Measurements from ENCODE around the gene CAPN8. TPM values are rescaled to one million over a fixed set of nuclear protein-coding genes. Genes with fewer than 3 reads are reported as not detected.

Gene CAPN8
- total and polyA plus RNA-seq, 2 experiments from 2014 or later = 0.15 TPM; not detected in 1

DNA sequence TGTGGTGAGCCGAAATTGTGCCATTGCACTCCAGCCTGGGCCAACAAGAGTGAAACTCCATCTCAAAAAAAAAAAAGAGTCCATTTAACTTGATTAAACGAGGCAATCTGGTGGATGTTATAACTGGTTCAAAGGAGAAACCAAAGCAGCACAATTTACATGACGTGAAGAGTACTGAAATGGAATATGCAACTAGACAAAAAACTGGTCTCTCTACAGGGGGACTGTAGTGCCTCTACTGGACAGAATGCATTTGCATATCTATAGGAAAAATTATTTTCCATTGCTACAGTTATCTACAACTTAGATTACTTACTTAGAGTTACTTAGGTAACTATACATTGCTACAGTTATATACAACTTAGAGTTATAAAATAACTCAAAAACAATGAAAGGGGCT is 44.1 kb upstream of the CAPN8 start:
- Histone ChIP-seq H3K27me3 (no peaks in the 10 kb centered on the region), H3K4me1 (ENCODE audit: low read depth) (peaks cover 32% of the 10 kb centered on the region), H3K4me3 (no peak overlapping the region), H3K27ac (no peak overlapping the region), H3K36me3 (no peaks in the 10 kb centered on the region), H3K9me3 (ENCODE audit: low read depth) (no peaks in the 10 kb centered on the region)
- TF ChIP-seq, protein P1, sequence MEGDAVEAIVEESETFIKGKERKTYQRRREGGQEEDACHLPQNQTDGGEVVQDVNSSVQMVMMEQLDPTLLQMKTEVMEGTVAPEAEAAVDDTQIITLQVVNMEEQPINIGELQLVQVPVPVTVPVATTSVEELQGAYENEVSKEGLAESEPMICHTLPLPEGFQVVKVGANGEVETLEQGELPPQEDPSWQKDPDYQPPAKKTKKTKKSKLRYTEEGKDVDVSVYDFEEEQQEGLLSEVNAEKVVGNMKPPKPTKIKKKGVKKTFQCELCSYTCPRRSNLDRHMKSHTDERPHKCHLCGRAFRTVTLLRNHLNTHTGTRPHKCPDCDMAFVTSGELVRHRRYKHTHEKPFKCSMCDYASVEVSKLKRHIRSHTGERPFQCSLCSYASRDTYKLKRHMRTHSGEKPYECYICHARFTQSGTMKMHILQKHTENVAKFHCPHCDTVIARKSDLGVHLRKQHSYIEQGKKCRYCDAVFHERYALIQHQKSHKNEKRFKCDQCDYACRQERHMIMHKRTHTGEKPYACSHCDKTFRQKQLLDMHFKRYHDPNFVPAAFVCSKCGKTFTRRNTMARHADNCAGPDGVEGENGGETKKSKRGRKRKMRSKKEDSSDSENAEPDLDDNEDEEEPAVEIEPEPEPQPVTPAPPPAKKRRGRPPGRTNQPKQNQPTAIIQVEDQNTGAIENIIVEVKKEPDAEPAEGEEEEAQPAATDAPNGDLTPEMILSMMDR (IDR thresholded peaks at IDR 0.05; ENCODE audit: low read depth, low read length) = peak; percentile 56
- peak in 1 of 2 donors; percentile 62 for DNase-seq (ENCODE audit: low read depth in 1 of 2, low spot score in 1 of 2)

DNA sequence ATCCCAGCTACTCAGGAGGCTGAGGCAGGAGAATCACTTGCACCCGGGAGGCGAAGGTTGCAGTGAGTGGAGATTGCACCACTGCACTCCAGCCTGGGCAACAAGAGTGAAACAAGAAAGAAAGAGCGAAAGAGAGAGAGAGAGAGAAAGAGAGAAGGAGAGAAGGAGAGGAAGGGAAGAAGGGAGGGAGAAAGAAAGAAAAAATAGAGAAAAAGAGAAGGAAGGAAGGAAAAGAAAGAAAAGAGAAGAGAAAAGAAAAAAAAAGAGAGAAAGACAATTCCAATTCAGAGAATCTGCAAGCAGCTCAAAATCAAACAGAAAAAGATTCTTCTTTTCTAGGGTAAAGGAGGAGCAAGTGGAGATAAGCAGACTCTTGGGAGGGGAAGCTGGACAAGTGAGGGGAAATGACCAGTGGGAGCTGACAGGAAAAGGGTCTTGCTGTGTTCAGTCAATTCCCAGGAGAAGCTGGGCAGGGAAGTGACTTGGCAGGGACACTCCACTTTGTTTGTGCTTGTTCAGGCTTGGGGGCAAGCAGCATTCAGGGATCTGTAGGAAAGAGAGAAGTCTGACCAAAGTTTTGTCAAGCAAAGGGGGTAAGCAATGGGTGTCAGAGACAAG is 43.3 kb upstream of the CAPN8 start:
- DNase-seq (ENCODE audit: low read depth in 1 of 2, low spot score in 1 of 2) = no peak
- TF ChIP-seq, protein P1 (IDR thresholded peaks at IDR 0.05; ENCODE audit: low read depth, low read length) = no peak
- Histone ChIP-seq H3K9me3 (ENCODE audit: low read depth) (no peaks in the 10 kb centered on the region), H3K36me3 (no peaks in the 10 kb centered on the region), H3K4me3 (no peak overlapping the region), H3K27ac (no peak overlapping the region), H3K27me3 (no peaks in the 10 kb centered on the region), H3K4me1 (ENCODE audit: low read depth) (peaks cover 31% of the 10 kb centered on the region)

DNA sequence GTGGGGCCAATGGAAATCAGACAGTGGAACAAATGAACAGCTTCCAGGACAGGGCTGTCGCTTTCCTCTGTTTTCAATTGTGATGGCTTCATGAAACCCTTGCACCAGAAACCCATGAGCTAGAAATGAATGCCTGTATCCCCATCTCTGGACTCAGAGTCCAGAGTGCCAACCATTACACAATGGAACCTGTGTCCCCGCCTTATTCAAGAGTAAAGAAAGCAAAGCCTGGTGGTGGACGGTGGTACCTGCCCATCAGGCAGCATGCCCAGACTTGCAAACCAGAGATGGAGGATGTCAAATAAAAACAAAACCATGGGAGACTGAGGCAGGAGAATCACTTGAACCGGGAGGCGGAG is 42.5 kb upstream of the CAPN8 start:
- no peak for DNase-seq (ENCODE audit: low read depth in 1 of 2, low spot score in 1 of 2)
- peaks cover 25% of the 10 kb centered on the region for H3K4me1 ChIP-seq (ENCODE audit: low read depth)
- no peaks in the 10 kb centered on the region for H3K27me3 ChIP-seq
- no peaks in the 10 kb centered on the region for H3K9me3 ChIP-seq (ENCODE audit: low read depth)
- no peaks in the 10 kb centered on the region for H3K36me3 ChIP-seq
- no peak overlapping the region for H3K4me3 ChIP-seq
- H3K27ac ChIP-seq = no peak overlapping the region
- TF ChIP-seq, protein P1 (IDR thresholded peaks at IDR 0.05; ENCODE audit: low read depth, low read length) = peak; percentile 17

DNA sequence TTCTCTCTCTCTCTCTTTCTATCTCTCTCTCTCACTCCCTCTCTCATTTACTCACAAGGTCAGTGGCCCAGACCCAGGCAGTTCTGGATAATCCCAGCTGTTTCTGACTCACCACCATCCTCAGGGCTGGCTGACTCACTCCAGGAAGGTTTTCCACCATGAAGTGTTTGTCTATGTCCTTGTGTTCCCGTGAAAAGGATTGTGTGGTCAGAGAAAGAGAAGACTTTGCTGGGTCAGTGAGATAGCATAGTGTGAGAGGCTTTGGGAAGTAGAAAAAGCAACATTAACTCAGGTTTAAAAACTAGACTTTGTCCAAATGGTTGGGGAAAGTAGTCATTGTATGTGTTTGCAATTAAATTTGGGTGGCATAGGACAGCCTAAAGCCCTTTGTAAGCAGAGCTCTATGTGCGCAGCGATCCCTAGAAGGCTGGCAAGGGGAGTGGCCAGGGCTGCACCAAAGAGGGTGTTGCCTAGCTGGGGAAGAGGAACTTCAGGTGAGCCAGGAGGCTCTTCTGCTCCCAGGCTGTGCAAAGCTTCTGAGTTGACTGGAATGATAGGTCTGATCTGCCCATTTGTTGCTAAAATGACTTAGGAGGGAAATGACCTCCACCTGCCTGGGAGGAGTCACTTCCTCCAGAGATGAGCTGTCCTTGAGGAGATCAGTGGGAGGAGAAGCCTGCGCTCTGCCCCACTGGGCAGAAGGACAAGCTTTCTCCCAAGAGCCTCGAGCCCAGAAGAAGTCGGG is 41.9 kb upstream of the CAPN8 start:
- DNase-seq (ENCODE audit: low read depth in 1 of 2, low spot score in 1 of 2) = peak in 1 of 2 donors; percentile 97
- Histone ChIP-seq H3K36me3 (no peaks in the 10 kb centered on the region), H3K9me3 (ENCODE audit: low read depth) (no peaks in the 10 kb centered on the region), H3K4me3 (no peak overlapping the region), H3K27ac (no peak overlapping the region), H3K27me3 (no peaks in the 10 kb centered on the region), H3K4me1 (ENCODE audit: low read depth) (peaks cover 25% of the 10 kb centered on the region)
- TF ChIP-seq, protein P1 (IDR thresholded peaks at IDR 0.05; ENCODE audit: low read depth, low read length) = no peak

GRCh38 chr1:223706077-223706973 is 40.8 kb upstream of the CAPN8 start:
- peak; percentile 88 to 96 for DNase-seq (ENCODE audit: low read depth in 1 of 2, low spot score in 1 of 2)
- Histone ChIP-seq H3K27me3 (no peaks in the 10 kb centered on the region), H3K9me3 (ENCODE audit: low read depth) (no peaks in the 10 kb centered on the region), H3K27ac (no peak overlapping the region), H3K4me3 (no peak overlapping the region), H3K4me1 (ENCODE audit: low read depth) (peaks cover 27% of the 10 kb centered on the region), H3K36me3 (no peaks in the 10 kb centered on the region)
- TF ChIP-seq, protein P1 (IDR thresholded peaks at IDR 0.05; ENCODE audit: low read depth, low read length) = no peak
